MCF 10A (cell line): ENCODE results near the gene YRDC. TPM values are rescaled to one million over a fixed set of nuclear protein-coding genes. Genes with fewer than 3 reads are reported as not detected.
"Not testable (repeated sequence)": the region's sequence is repeated elsewhere in the genome, so short reads cannot be mapped to it uniquely, and the experiment has no call there.

Source experiments
- BruUV-seq: library from RNA; stranded (reverse); fragments of 400-500 nt; replicated peaks from 2 replicates; lab custom pipeline; 2021; lab: Mats Ljungman, UMichigan
- CTCF ChIA-PET: fragments of 300-600 bp; sonication (Branson Sonifier 250); formaldehyde crosslinking; extraction: SDS; loops from one replicate; lab custom pipeline; 2021; ENCODE audit warnings: antibody characterized with exemption, inconsistent platforms; lab: Yijun Ruan, JAX
- POLR2A ChIA-PET: fragments of 300-600, 350-650 bp; sonication (Branson Sonifier 250); formaldehyde crosslinking; extraction: SDS; loops from one replicate; lab custom pipeline; 2020; ENCODE audit warnings: antibody characterized with exemption, inconsistent platforms; lab: Yijun Ruan, JAX
- DNase-seq: peaks from one replicate; pipeline ENCODE4 v3.0.0-alpha.2; 2018; ENCODE audit not compliant: unreplicated experiment
- H3K27ac Mint-ChIP-seq: one replicate; pipeline ENCODE4 v1.8.0; 2022; ENCODE audit warnings: mild to moderate bottlenecking, low read depth, mixed read lengths; ENCODE audit not compliant: unreplicated experiment
- H3K27me3 Mint-ChIP-seq: one replicate; pipeline ENCODE4 v1.8.0; 2022; ENCODE audit warnings: mixed read lengths; ENCODE audit not compliant: insufficient read depth, unreplicated experiment
- H3K36me3 Mint-ChIP-seq: one replicate; pipeline ENCODE4 v1.8.0; 2022; ENCODE audit warnings: mild to moderate bottlenecking, moderate library complexity, mixed read lengths; ENCODE audit not compliant: insufficient read depth, unreplicated experiment
- H3K4me1 Mint-ChIP-seq: one replicate; pipeline ENCODE4 v1.8.0; 2022; ENCODE audit warnings: mixed read lengths; ENCODE audit not compliant: insufficient read depth, unreplicated experiment
- H3K4me3 Mint-ChIP-seq: one replicate; pipeline ENCODE4 v1.8.0; 2022; ENCODE audit warnings: mild to moderate bottlenecking, moderate library complexity, mixed read lengths; ENCODE audit not compliant: unreplicated experiment
- H3K9me3 Mint-ChIP-seq: one replicate; pipeline ENCODE4 v1.8.0; 2022; ENCODE audit warnings: mixed read lengths; ENCODE audit not compliant: unreplicated experiment
- CTCF ChIP-seq: fragments of 200-600 bp; IDR thresholded peaks from one replicate; pipeline ENCODE4 v1.8.0; 2022; ENCODE audit warnings: antibody characterized with exemption, mild to moderate bottlenecking; ENCODE audit not compliant: unreplicated experiment
- intact Hi-C: fragments of 100-400 bp; cut with micrococcal nuclease; formaldehyde crosslinking; loops from 2 replicates; pipeline ENCODE4 v1.14.1; 2022
- total RNA-seq: library from RNA; stranded (reverse); gene quantifications from 2 replicates; pipeline ENCODE4 v1.2.3, GENCODE V29; 2022

Gene YRDC
- total RNA-seq, 1 experiment from 2014 or later = 41.5 TPM

- H3K4me3 Mint-ChIP-seq = no peak overlapping the region
- POLR2A ChIA-PET = interaction anchor here (1.0 to 1.2 kb wide), 2 partner anchors 23 to 24 kb away, joined by 3 read pairs; no protein-coding TSS in a partner anchor
- no peaks in the 10 kb centered on the region for H3K4me1 Mint-ChIP-seq
- H3K27me3 Mint-ChIP-seq = peaks cover 11% of the 10 kb centered on the region
- no peaks in the 10 kb centered on the region for H3K36me3 Mint-ChIP-seq
- TF ChIP-seq CTCF = no peak
- no peak for DNase-seq
- H3K9me3 Mint-ChIP-seq = no peaks in the 10 kb centered on the region
- H3K27ac Mint-ChIP-seq = no peak overlapping the region
- intact Hi-C loops = no loop called here
- CTCF ChIA-PET = no interaction called here
- BruUV-seq = no TSS peak
Observed at GRCh38 chr1:37782491-37782890, 25.5 kb downstream of the YRDC start.

- no peak overlapping the region for H3K4me3 Mint-ChIP-seq
- intact Hi-C loops = no loop called here
- no peaks in the 10 kb centered on the region for H3K4me1 Mint-ChIP-seq
- ChIA-PET POLR2A (no interaction called here), CTCF (interaction anchor here (0.6 to 1.2 kb wide), 4 partner anchors 29 to 928 kb away, joined by 3 to 4 read pairs (median 4); partner anchors contain the start of genes C1orf122 and YRDC)
- no peak overlapping the region for H3K27ac Mint-ChIP-seq
- BruUV-seq = no TSS peak
- no peak for DNase-seq
- H3K9me3 Mint-ChIP-seq = peaks cover 5% of the 10 kb centered on the region
- TF ChIP-seq CTCF = no peak
- H3K27me3 Mint-ChIP-seq = peaks cover 11% of the 10 kb centered on the region
- no peaks in the 10 kb centered on the region for H3K36me3 Mint-ChIP-seq
Observed at GRCh38 chr1:37778654-37779053, 29.4 kb downstream of the YRDC start.

- H3K4me3 Mint-ChIP-seq = no peak overlapping the region
- CTCF ChIA-PET = interaction anchor here (0.6 to 0.8 kb wide), 4 partner anchors 12 to 1010 kb away, joined by 3 read pairs; partner anchors contain the start of gene EPHA10
- intact Hi-C loops = no loop called here
Observed at GRCh38 chr1:37776946-37777516, 31.0 kb downstream of the YRDC start.

GRCh38 chr1:37771440-37771839, 36.6 kb downstream of the YRDC start:
- DNase-seq, POLR2A ChIA-PET, H3K36me3 Mint-ChIP-seq, intact Hi-C loops, H3K4me1 Mint-ChIP-seq, CTCF ChIA-PET, H3K27ac Mint-ChIP-seq, BruUV-seq, H3K4me3 Mint-ChIP-seq: not testable (repeated sequence)
- peaks cover 52% of the 10 kb centered on the region for H3K27me3 Mint-ChIP-seq
- peaks cover 13% of the 10 kb centered on the region for H3K9me3 Mint-ChIP-seq

More at GRCh38 chr1:37776946-37777516, 31.0 kb downstream of the YRDC start:
- H3K4me1 Mint-ChIP-seq = no peaks in the 10 kb centered on the region
- H3K36me3 Mint-ChIP-seq = no peaks in the 10 kb centered on the region
- peaks cover 13% of the 10 kb centered on the region for H3K9me3 Mint-ChIP-seq
- no peak for TF ChIP-seq CTCF
- BruUV-seq = no TSS peak
- DNase-seq = no peak
- no peak overlapping the region for H3K27ac Mint-ChIP-seq
- POLR2A ChIA-PET = interaction anchor here (0.6 to 1.2 kb wide), 2 partner anchors 17 to 28 kb away, joined by 3 to 4 read pairs; no protein-coding TSS in a partner anchor
- H3K27me3 Mint-ChIP-seq = peaks cover 11% of the 10 kb centered on the region
